ENCODE measurements around the gene SIL1.

The SIL1 gene

GRCh38 chr5:139156814-139157213, 41.4 kb downstream of the SIL1 start:
- CTCF ChIA-PET: interaction anchor here (0.6 kb wide), 1 partner anchor 406 kb away, joined by 3 read pairs; no protein-coding TSS in a partner anchor
- no peak overlapping the region for H3K27ac ChIP-seq
- no peak for DNase-seq (ENCODE audit: low spot score)
- no peak for TF ChIP-seq CTCF (conservative IDR thresholded peaks at IDR 0.05; ENCODE audit: low read depth)
- POLR2A ChIA-PET (ENCODE audit: low non-redundant PET): no interaction called here

GRCh38 chr5:139155333-139155732, 42.8 kb downstream of the SIL1 start:
- H3K27ac ChIP-seq: no peak overlapping the region
- ChIA-PET CTCF (interaction anchor here (0.7 kb wide), 1 partner anchor 111 kb away, joined by 3 read pairs; no protein-coding TSS in a partner anchor), POLR2A (ENCODE audit: low non-redundant PET) (no interaction called here)
- TF ChIP-seq CTCF (conservative IDR thresholded peaks at IDR 0.05; ENCODE audit: low read depth): no peak
- no peak for DNase-seq (ENCODE audit: low spot score)

GRCh38 chr5:139151902-139152301, 46.3 kb downstream of the SIL1 start:
- H3K27ac ChIP-seq: no peak overlapping the region
- DNase-seq (ENCODE audit: low spot score): no peak
- POLR2A ChIA-PET (ENCODE audit: low non-redundant PET): no interaction called here
- CTCF ChIA-PET: no interaction called here
- TF ChIP-seq CTCF (conservative IDR thresholded peaks at IDR 0.05; ENCODE audit: low read depth): no peak

GRCh38 chr5:139150367-139150999, 47.7 kb downstream of the SIL1 start:
- no peak for DNase-seq (ENCODE audit: low spot score)
- ChIA-PET POLR2A (ENCODE audit: low non-redundant PET) (interaction anchor here (0.6 kb wide), 1 partner anchor 80 kb away, joined by 3 read pairs; no protein-coding TSS in a partner anchor), CTCF (interaction anchor here (0.6 kb wide), 1 partner anchor 111 kb away, joined by 5 read pairs; no protein-coding TSS in a partner anchor)
- H3K27ac ChIP-seq: no peak overlapping the region
- TF ChIP-seq CTCF (conservative IDR thresholded peaks at IDR 0.05; ENCODE audit: low read depth): no peak

- no peak for DNase-seq (ENCODE audit: low spot score)
- H3K27ac ChIP-seq: no peak overlapping the region
- CTCF ChIA-PET: interaction anchor here (0.6 kb wide), 1 partner anchor 111 kb away, joined by 5 read pairs; no protein-coding TSS in a partner anchor
- TF ChIP-seq CTCF (conservative IDR thresholded peaks at IDR 0.05; ENCODE audit: low read depth): no peak
- POLR2A ChIA-PET (ENCODE audit: low non-redundant PET): no interaction called here
Observed at GRCh38 chr5:139149477-139150199, 48.5 kb downstream of the SIL1 start.

- H3K27ac ChIP-seq: no peak overlapping the region
- ChIA-PET POLR2A (ENCODE audit: low non-redundant PET) (no interaction called here), CTCF (interaction anchor here (0.6 to 0.7 kb wide), 2 partner anchors 11 to 649 kb away, joined by 3 read pairs; no protein-coding TSS in a partner anchor)
- no peak for TF ChIP-seq CTCF (conservative IDR thresholded peaks at IDR 0.05; ENCODE audit: low read depth)
- no peak for DNase-seq (ENCODE audit: low spot score)
Observed at GRCh38 chr5:139148986-139149385, 49.2 kb downstream of the SIL1 start.

All from RWPE1 (cell line).